Measurements from ENCODE around the gene RASSF10. TPM values are rescaled to one million over a fixed set of nuclear protein-coding genes. Genes with fewer than 3 reads are reported as not detected.

The RASSF10 gene
- polyA plus RNA-seq, 1 experiment, result not detected

GRCh38 chr11:13033760-13034533 lies 24.8 kb downstream of the RASSF10 start:
- ChIA-PET POLR2A (no interaction called here), CTCF (interaction anchor here (0.5 kb wide), 1 partner anchor 18 kb away, joined by 3 read pairs; no protein-coding TSS in a partner anchor)
- Histone ChIP-seq H3K4me3 (ENCODE audit: low read depth, low read length) (no peak overlapping the region), H3K36me3 (ENCODE audit: control insufficient read depth, insufficient read depth, low read length) (no peaks in the 10 kb centered on the region), H3K27me3 (ENCODE audit: control insufficient read depth, insufficient read depth, low read length) (peaks cover 12% of the 10 kb centered on the region)
- no peak for TF ChIP-seq CTCF (IDR thresholded peaks at IDR 0.05; ENCODE audit: insufficient read depth, low read depth, low read length)
- DNase-seq (ENCODE audit: low read depth), result no peak

DNA sequence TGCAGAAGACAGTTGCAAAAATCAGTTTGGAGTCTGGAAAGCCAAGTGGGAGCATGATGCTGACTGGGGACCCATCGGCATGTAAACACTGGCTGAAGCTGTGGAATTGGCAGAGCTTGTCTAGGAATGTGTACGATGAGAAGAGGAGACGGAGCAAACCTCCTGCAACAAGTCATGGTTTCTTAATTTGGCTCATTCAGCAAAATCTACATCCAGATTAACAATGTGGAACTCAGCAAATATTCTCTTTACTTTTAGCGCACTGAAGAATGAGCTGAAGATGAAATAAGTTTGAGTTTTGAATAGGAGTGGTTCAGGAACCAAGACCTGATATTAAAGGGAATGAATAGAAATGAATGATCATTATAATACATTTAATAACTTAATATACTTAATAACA lies 26.6 kb downstream of the RASSF10 start:
- no peak for DNase-seq (ENCODE audit: low read depth)
- Histone ChIP-seq H3K36me3 (ENCODE audit: control insufficient read depth, insufficient read depth, low read length) (no peaks in the 10 kb centered on the region), H3K27me3 (ENCODE audit: control insufficient read depth, insufficient read depth, low read length) (peaks cover 7% of the 10 kb centered on the region), H3K4me3 (ENCODE audit: low read depth, low read length) (no peak overlapping the region)
- ChIA-PET POLR2A (no interaction called here), CTCF (no interaction called here)
- no peak for TF ChIP-seq CTCF (IDR thresholded peaks at IDR 0.05; ENCODE audit: insufficient read depth, low read depth, low read length)

- DNase-seq (ENCODE audit: low read depth), result no peak
- H3K4me3 ChIP-seq (ENCODE audit: low read depth, low read length), result no peak overlapping the region
- H3K36me3 ChIP-seq (ENCODE audit: control insufficient read depth, insufficient read depth, low read length), result no peaks in the 10 kb centered on the region
- ChIA-PET CTCF (no interaction called here), POLR2A (no interaction called here)
- TF ChIP-seq CTCF (IDR thresholded peaks at IDR 0.05; ENCODE audit: insufficient read depth, low read depth, low read length), result no peak
- peaks cover 7% of the 10 kb centered on the region for H3K27me3 ChIP-seq (ENCODE audit: control insufficient read depth, insufficient read depth, low read length)
Observed at GRCh38 chr11:13036235-13036634, 27.1 kb downstream of the RASSF10 start.

GRCh38 chr11:13038366-13038765 lies 29.2 kb downstream of the RASSF10 start:
- Histone ChIP-seq H3K27me3 (ENCODE audit: control insufficient read depth, insufficient read depth, low read length) (peaks cover 12% of the 10 kb centered on the region), H3K4me3 (ENCODE audit: low read depth, low read length) (no peak overlapping the region), H3K36me3 (ENCODE audit: control insufficient read depth, insufficient read depth, low read length) (no peaks in the 10 kb centered on the region)
- TF ChIP-seq CTCF (IDR thresholded peaks at IDR 0.05; ENCODE audit: insufficient read depth, low read depth, low read length), result no peak
- DNase-seq (ENCODE audit: low read depth), result no peak
- ChIA-PET POLR2A (no interaction called here), CTCF (no interaction called here)

DNA sequence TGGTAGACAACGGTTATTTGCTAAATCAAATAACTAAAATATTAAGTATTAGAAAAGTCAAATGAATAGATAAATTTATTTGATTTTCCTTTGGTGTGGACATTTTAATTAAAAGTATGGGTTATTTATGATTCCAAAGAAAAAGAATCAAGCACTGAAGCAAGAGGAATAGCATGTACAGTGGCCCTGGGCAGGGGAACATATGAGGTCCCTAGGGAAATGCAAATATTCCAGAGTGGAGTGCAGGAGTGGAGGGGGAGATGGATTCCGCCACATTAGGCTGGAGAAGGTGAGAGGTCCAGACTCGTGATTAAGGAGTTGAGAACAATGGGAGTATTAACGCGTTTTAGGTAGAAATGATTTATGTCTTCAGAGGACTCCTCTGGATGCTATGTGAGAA lies 30.0 kb downstream of the RASSF10 start:
- TF ChIP-seq CTCF (IDR thresholded peaks at IDR 0.05; ENCODE audit: insufficient read depth, low read depth, low read length), result no peak
- CTCF ChIA-PET, result no interaction called here

More for the DNA sequence above, 30.0 kb downstream of the RASSF10 start:
- Histone ChIP-seq H3K4me3 (ENCODE audit: low read depth, low read length) (no peak overlapping the region), H3K27me3 (ENCODE audit: control insufficient read depth, insufficient read depth, low read length) (peaks cover 12% of the 10 kb centered on the region), H3K36me3 (ENCODE audit: control insufficient read depth, insufficient read depth, low read length) (no peaks in the 10 kb centered on the region)
- no peak for DNase-seq (ENCODE audit: low read depth)
- POLR2A ChIA-PET, result no interaction called here

Data from BJ (cell line).